ENCODE measurements around the gene CRADD.
"Not testable (repeated sequence)": the region's sequence is repeated elsewhere in the genome, so short reads cannot be mapped to it uniquely, and the experiment has no call there.

CRADD gene

GRCh38 chr12:93762059-93762719 lies 85.0 kb downstream of the CRADD start:
- no peak for DNase-seq

DNA sequence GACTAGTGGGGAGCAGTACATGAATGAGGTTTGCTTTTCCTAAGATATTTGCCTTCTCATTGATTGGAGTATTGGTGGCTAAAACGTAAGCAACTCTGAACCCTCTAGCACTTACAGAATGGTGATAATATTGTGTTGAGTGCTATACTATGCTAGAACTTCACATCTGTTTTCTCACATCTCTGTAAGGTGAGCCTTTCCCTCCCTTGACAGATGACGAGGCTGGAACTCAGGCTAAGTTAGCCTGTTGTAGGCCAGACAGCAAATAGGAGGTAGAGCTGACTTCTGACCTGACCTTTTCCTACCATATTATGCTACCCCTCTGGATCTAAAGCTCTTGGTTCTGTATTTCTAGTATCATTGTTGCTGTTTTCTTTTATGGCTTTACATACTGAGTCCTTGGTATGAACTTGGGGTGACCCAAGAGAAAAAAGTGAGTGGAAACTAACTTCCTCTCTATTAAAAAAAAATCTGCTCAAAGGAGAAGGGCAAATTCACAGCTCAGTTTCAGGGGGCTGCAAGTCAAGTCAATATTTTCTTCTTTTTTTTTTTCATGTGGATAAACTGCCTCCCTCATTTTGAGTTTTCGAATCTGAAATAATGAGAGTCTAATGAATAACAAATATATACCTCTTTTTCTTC lies 85.9 kb downstream of the CRADD start:
- DNase-seq = no peak

DNA sequence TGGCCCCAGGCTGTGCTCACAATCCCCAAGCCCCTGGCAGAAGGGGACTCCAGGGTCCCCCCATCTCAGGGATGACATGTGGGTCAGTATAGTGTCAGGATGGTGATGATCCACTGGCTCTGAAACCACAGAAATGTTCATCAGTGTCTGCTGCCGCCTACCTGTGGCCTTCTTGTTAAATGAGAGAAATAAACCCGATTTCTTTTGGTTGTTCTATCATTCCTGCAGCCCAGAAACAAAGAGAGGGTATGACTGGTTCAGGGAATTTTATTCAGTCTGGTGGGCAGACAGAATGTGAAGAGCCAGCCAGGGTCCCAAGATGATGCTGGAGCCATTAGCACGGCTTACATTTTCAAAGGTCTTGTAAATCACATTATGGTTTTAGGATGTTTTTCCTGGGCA lies 86.6 kb downstream of the CRADD start:
- DNase-seq = no peak

GRCh38 chr12:93766371-93766770 lies 89.2 kb downstream of the CRADD start:
- no peak for DNase-seq

- peak in 1 of 2 experiments; percentile 23 for DNase-seq
Measured at GRCh38 chr12:93766796-93767523, 89.8 kb downstream of the CRADD start.

- no peak for DNase-seq
Measured at GRCh38 chr12:93767524-93767863, 90.3 kb downstream of the CRADD start.

- DNase-seq = no peak
Measured at GRCh38 chr12:93772003-93772700, 95.0 kb downstream of the CRADD start.

DNA sequence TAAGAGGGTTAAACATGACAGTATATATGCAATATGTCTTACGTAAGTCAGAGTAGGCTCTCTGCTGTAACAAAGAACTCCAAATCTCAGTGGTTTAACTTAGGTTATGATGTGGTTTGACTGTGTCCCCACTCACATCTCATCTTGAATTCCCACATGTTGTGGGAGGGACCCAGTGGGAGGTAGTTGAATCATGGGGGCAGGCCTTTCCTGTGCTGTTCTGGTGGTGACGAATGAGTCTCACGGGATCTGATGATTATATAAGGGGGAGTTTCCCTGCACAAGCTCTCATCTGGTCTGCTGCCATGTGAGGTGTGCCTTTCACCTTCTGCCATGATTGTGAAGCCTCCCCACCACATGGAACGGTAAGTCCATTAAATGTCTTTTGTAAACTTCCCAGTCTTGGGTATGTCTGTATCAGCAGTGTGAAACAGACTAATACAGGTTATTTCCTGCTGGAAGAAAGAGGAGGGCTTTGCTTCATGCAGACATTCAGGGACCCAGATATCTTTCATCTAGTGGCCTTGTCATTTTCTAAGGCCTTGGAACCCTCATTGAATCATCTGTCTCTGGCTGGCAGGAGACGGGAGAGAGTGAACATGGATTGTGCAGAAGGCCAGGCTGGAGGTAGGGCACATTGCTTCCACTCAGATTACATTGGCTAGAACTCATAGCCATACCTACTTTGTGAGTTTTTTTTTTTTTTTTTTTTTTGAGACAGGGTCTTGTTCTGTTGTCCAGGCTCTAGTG lies 96.1 kb downstream of the CRADD start:
- DNase-seq = no peak

DNA sequence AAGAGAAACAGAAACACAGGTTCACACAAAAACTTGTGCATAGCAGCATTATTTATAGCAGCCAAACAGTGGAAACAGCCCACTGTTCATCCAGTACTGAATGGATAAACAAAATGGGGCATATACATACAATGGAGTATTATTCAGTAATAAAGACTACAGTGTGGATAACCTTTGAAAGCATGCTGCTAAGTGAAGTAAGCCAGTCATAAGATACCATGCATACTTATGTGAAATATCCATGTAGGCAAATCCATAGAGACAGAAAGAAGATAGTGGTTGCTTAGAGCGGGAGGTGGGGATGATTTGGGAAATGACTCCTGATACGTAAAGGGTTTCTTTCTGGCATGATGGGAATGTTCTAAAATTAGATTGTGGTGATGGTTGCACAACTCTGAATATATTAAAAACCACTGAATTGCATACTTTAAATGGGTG lies 99.4 kb downstream of the CRADD start:
- no peak for DNase-seq

GRCh38 chr12:93777254-93777653 lies 100.1 kb downstream of the CRADD start:
- no peak for DNase-seq

- no peak for DNase-seq
Measured at GRCh38 chr12:93778306-93778705, 101.1 kb downstream of the CRADD start.

- no peak for DNase-seq
Measured at GRCh38 chr12:93778766-93779165, 101.6 kb downstream of the CRADD start.

GRCh38 chr12:93780101-93780641 lies 103.0 kb downstream of the CRADD start:
- DNase-seq = no peak

GRCh38 chr12:93780886-93781285 lies 103.7 kb downstream of the CRADD start:
- DNase-seq = not testable (repeated sequence)

DNA sequence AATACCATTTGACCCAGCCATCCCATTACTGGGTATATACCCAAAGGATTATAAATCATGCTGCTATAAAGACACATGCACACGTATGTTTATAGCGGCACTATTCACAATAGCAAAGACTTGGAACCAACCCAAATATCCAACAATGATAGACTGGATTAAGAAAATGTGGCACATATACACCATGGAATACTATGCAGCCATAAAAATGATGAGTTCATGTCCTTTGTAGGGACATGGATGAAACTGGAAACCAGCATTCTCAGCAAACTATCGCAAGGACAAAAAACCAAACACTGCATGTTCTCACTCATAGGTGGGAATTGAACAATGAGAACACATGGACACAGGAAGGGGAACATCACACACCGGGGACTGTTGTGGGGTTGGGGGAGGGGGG lies 104.8 kb downstream of the CRADD start:
- not testable (repeated sequence) for DNase-seq

DNA sequence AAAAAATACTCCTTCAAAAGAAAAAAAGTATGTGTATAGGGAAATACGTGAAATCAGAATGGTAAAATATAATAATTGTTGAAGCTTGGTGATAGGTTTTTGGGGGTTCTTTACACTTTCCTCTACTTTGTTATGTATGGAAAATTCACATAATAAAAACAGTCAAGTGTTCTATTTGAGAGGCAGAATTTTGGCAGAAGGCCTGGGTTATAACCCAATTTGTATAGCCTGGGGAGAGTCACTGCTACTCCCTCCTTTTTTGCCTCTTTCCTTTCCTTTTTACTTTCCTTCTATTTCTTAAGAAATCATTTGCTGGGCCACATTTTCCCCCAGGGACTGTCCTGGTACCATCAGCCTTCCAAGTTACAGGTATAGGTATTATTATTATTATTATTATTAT lies 105.7 kb downstream of the CRADD start:
- DNase-seq = no peak

DNA sequence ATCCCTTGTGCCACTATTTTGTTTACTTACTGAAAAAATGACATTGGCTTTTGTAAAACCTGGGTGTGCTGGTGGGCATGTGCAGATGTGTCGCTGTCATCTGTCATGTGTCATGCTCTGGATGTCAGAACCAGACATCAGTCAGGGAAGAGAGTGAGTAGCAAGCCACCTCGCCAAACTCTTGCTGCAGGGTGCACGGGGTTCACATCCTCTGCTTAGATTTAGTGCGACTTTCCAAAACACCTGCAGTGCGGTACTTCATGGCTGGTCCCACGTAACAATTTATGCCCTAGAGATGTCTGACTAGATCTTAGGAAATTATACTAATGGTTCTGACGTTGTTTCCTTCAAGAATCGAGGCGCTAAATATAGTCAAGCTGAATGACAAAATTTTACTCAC lies 106.7 kb downstream of the CRADD start:
- no peak for DNase-seq

- peak in 1 of 2 experiments; percentile 54 for DNase-seq
Measured at GRCh38 chr12:93784339-93785086, 107.3 kb downstream of the CRADD start.

- DNase-seq = no peak
Measured at GRCh38 chr12:93785249-93786010, 108.3 kb downstream of the CRADD start.

DNA sequence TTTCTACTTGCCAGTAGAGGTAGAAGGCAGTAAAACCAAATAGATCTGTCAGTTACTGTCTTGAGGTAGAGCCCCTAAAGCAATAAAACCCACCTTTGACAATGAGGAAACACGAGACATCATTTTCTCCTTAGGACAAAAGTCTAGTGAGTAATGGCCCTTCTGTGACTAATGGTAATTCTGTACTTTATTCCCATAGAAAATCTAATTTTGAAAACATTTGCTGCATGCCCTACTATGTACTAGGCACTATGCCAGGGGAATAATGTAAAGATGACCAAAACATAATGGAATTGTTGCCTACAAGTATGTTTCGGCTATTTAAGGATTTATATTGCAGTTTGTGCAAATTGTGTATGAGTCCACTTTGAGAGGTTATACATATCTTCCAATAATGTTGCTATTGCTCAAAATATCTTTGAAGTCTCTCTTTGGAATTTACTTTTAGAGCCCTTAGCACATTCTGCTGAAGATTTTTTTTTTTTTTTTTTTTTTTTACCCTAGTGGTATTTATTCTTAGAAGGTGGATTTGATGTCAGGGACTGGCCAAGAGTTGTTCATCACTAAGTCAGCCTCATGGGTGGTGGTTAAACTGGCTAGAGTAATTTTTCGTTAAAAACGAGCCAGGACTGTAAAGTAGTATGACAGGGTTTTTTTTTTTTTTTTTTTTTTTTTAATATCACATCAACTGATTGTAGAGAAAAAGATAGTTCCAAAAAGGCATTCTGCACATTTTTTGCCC lies 109.7 kb downstream of the CRADD start:
- no peak for DNase-seq
